Measurements from ENCODE around the gene HSPBP1. TPM values are rescaled to one million over a fixed set of nuclear protein-coding genes. Genes with fewer than 3 reads are reported as not detected.

The HSPBP1 gene
- total and polyA plus RNA-seq, 2 of the 13 experiments (the other 11 are each of a cell fraction or from before 2014, with no cell fraction given) = 22.3 to 33.7 TPM

DNA sequence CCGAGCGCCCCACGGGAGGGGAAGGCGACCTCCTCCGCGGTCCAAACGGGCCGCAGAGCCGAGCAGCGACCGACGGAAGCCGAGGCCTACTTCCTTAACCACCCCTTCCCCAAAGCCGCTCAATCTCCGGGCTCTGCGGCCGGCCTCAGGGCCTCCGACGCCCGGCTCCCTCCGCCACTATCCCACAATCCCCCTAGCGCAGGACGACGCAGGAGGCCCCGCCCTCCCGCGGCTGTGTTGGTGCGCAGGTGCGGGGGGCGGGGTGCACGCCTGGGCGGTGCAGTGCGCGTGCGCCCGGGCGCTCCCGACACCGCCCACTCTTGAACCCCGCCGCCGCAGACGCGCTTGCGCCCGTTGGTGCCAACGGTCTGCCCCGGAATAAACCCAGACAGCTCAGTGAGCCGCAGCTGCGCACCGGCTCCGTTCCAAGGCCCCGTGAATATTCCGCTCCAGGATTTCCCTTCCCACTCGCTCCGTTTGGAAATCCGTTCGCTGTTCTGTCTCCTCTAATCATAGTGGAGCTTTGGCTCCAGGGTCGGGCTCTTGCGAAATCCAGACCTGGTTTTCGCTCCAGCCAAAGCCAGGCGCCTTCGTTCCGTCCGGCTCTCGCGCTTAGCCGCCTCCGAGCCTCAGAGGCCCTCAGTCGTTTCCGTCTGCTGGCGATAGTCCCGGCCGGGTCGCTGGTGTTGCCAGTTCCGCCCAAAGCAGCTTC lies 20.9 kb downstream of the HSPBP1 start, which contains the start of gene PPP6R1 (continued):
- TF ChIP-seq SMYD3 (CRISPR knock-in tag; IDR thresholded peaks at IDR 0.05) (peak; percentile 72; the same call in 1 of the 2 replicates), RORA (CRISPR knock-in tag; IDR thresholded peaks at IDR 0.05) (no peak), ZNF75D (CRISPR knock-in tag; IDR thresholded peaks at IDR 0.05; ENCODE audit: borderline replicate concordance) (no peak), ARID4A (CRISPR knock-in tag; IDR thresholded peaks at IDR 0.05; ENCODE audit: borderline replicate concordance) (peak; percentile 93), MIXL1 (CRISPR knock-in tag; IDR thresholded peaks at IDR 0.05) (peak; percentile 86; the same call in 1 of the 2 replicates), ZNF780A (CRISPR knock-in tag; IDR thresholded peaks at IDR 0.05) (peak; percentile 78; the same call in 1 of the 2 replicates), HOXA9 (CRISPR knock-in tag; IDR thresholded peaks at IDR 0.05; ENCODE audit: borderline replicate concordance) (no peak), ATF7-NPFF (CRISPR knock-in tag; IDR thresholded peaks at IDR 0.05; ENCODE audit: low read depth) (peak; percentile 43; the same call in 1 of the 2 replicates), ZNF484 (CRISPR knock-in tag; IDR thresholded peaks at IDR 0.05; ENCODE audit: borderline replicate concordance, low read depth) (no peak), PITX1 (CRISPR knock-in tag; IDR thresholded peaks at IDR 0.05) (peak; percentile 84; the same call in 1 of the 2 replicates), ZFY (CRISPR knock-in tag; IDR thresholded peaks at IDR 0.05) (peak; percentile 93), ATF3 (CRISPR knock-in tag; IDR thresholded peaks at IDR 0.05) (no peak), ZNF331 (CRISPR knock-in tag; IDR thresholded peaks at IDR 0.05) (peak; percentile 95), ZBTB4 (CRISPR knock-in tag; IDR thresholded peaks at IDR 0.05; ENCODE audit: borderline replicate concordance) (no peak; the same call in 1 of the 2 replicates), HNF4G (IDR thresholded peaks at IDR 0.05; ENCODE audit: borderline replicate concordance, low read depth, low read length) (peak; percentile 53; the same call in 1 of the 2 replicates), HNF4G (CRISPR knock-in tag; IDR thresholded peaks at IDR 0.05; ENCODE audit: borderline replicate concordance, low read depth) (no peak; the same call in 1 of the 2 replicates), NAIF1 (CRISPR knock-in tag; IDR thresholded peaks at IDR 0.05; ENCODE audit: borderline replicate concordance) (peak; percentile 89; the same call in 1 of the 2 replicates)
- TF ChIP-seq, protein P1, sequence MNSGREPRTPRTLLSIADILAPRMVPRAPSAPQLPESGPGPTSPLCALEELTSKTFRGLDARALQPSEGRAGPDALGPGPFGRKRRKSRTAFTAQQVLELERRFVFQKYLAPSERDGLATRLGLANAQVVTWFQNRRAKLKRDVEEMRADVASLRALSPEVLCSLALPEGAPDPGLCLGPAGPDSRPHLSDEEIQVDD (CRISPR knock-in tag; IDR thresholded peaks at IDR 0.05; ENCODE audit: borderline replicate concordance) = no peak; the same call in 1 of the 2 replicates
- TF ChIP-seq, protein P2, sequence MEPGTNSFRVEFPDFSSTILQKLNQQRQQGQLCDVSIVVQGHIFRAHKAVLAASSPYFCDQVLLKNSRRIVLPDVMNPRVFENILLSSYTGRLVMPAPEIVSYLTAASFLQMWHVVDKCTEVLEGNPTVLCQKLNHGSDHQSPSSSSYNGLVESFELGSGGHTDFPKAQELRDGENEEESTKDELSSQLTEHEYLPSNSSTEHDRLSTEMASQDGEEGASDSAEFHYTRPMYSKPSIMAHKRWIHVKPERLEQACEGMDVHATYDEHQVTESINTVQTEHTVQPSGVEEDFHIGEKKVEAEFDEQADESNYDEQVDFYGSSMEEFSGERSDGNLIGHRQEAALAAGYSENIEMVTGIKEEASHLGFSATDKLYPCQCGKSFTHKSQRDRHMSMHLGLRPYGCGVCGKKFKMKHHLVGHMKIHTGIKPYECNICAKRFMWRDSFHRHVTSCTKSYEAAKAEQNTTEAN (CRISPR knock-in tag; conservative IDR thresholded peaks at IDR 0.05) = no peak; the same call in 1 of the 2 replicates

Data from HepG2 (cell line).